Hematopoietic multipotent progenitor cell treated with erythropoietin and hydrocortisone succinate and interleukin-3 and kit ligand, for 6 days (in vitro differentiated cells): ENCODE measurements around the gene ST3GAL2.

ENCODE experiments used
- DNase-seq: peaks from one replicate; pipeline ENCODE4 v3.0.0-alpha.2; 2015

Gene ST3GAL2

GRCh38 chr16:70437017-70437581 is 1.8 kb downstream of the ST3GAL2 start:
- peak; percentile 32 for DNase-seq

DNA sequence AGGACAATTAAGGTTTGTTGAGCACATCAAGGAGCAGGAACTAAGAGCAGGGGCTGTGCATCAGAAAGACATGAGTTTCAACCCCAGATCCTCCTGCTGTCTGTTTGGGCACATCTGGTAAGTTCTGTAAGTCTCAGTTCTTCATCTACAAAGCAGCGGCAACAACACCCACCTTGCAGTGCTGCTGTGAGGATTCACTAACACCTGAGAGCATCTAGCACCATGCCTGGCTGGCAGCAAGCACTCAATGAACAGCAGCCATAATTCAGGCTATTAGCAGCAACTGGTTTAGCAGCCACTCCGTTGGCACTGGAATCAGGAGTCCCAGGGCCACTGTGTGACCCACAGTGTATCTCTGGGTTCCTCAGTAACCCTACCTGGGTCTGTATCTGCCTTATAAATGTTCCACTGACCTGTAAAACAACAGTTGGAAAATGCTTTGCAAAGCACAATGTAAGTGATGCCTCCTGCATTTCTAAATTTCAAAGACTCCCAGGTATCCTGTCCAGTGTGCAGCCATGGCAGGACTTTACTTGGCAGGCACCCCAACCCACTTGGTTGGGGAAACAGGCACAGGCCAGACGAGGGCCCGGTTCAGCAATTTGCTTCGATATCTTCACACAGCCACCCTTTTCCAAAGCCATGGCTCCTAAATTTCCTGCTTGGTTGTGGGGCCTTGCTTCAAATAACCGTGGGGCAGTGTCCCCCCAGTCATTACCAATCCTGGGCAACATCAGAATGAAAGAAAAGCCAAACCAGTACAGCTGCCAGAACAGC is 4.2 kb downstream of the ST3GAL2 start:
- no peak for DNase-seq

DNA sequence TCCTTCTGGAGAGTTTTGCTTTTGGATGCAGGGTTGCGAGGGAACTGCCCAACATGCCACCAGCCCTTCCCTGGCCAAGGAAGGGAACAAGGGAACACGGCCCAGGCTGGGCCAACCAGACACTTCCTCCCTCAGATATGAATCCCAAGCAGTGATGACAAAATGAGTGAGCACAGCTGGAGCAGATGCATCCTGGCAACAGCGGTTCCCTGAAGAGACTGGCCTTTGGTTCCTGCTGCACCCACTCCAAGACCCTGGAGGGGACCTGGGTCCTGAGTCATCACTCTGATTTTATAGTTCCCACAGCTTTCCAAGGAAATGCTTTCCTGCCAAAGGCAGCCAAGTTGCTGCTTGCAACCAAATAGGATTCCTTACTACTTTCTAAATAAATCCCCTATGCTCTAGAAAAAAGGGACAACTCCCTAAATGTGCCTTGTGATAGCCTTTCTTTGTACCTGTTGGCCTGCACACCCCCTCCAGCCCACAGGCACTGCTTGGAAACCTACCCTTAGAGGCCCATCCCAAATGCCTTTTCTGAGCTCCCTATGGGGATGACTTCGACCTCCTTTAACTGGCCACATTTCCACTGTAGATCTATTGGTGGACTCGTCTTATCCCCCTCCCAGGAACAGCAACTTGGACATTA is 5.3 kb downstream of the ST3GAL2 start:
- DNase-seq = peak; percentile 43

GRCh38 chr16:70432723-70433457 is 6.0 kb downstream of the ST3GAL2 start:
- DNase-seq = peak; percentile 75

- peak; percentile 44 for DNase-seq
Measured at GRCh38 chr16:70432356-70432722, 6.6 kb downstream of the ST3GAL2 start.

GRCh38 chr16:70430667-70431536 is 8.0 kb downstream of the ST3GAL2 start:
- peak; percentile 90 for DNase-seq

DNA sequence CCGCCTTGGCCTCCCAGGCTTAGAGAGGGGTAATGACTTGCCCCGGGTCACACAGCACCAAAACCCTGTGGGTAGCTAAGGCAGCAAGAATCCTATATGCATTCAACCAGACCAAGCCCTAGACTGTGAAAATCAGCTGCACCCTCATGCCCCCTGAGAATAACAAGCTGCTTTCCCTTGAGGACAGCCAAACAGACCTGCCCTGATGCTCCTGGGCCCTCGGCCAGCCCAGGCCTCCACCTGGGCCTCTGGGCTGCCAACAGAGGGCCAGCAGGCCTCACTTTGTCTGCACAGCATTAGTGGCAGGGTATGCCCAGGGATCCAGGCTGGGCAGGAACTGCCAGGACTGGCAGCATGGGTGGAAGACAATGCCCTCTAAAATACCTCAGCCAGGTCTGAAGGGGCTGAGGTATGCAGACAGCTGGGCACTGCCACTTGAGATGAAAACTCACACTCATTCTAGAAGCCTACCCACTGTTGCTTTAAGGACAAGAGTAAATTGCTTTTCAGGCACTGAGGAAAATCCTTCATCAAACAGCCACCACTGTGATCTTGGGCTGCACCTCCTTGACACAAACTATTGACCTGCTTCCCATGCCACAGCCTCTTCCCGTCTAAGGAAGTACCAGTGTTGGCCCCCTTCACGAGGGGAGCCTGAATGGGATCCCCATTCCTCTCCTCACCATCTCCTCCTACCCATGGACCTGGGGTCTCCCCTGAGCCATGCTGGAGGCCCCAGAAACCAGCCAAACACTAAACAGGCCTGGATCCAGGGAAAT is 8.8 kb downstream of the ST3GAL2 start:
- peak; percentile 36 for DNase-seq

DNA sequence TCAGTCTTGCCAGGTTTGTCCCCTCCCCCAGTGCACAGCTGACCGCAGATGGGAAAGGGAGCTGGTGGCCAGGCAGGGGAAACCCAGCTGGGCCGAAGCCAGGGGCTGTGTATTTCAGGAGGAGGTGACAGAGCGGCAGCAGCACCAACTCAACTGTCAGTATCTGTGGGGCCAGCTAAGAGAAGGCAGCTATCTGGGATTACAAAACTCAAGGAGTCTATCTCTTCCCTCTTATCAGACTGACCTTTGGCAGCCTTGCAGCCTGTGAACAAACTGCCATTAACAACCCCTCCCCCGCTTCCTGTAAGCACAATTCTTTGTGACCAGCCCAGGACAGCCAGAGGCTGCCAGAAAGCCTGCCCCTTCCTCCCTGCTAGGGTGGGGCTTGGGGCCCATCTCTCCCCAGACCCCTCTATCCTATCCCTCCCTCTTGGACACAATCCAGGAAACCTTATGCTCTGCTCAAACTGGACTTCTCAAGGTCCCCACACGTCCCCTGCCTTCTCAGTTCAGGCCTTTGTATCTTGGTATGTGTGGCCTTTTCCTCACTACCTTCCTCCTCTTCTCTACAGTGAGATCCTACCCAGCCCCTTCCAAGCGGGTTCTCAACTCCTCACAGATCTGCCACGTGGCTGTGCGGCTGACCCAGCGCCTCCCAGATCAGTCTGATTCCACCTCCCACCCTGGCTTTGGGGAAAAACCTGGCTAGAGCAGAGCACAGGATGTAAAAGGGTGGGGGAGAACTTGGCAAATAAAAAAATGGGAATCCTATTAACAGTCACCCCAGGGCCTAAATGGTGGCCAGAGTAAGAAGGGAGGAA is 10.5 kb downstream of the ST3GAL2 start:
- DNase-seq = peak; percentile 100

- DNase-seq = no peak
Measured at GRCh38 chr16:70427786-70428177, 11.1 kb downstream of the ST3GAL2 start.

DNA sequence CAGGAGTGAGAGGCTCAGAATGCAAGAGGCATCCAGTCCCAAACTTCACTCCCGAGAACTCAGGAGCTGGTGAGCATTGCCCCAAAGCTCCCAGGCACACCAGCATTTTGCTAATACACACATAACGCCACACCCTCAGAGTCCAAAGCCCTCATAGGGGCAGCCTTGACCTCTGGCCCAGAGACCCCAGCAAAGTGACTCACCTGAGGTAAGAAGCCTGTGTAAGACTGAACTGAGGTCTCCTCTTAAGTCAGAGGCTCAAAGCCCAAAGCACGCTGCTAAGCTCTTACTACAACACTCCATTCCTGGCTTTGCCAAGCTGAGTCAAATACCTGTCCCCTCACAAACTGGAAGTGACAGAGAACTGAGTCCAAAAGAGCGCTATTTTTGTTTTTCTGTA is 16.4 kb downstream of the ST3GAL2 start:
- DNase-seq = peak; percentile 19

DNA sequence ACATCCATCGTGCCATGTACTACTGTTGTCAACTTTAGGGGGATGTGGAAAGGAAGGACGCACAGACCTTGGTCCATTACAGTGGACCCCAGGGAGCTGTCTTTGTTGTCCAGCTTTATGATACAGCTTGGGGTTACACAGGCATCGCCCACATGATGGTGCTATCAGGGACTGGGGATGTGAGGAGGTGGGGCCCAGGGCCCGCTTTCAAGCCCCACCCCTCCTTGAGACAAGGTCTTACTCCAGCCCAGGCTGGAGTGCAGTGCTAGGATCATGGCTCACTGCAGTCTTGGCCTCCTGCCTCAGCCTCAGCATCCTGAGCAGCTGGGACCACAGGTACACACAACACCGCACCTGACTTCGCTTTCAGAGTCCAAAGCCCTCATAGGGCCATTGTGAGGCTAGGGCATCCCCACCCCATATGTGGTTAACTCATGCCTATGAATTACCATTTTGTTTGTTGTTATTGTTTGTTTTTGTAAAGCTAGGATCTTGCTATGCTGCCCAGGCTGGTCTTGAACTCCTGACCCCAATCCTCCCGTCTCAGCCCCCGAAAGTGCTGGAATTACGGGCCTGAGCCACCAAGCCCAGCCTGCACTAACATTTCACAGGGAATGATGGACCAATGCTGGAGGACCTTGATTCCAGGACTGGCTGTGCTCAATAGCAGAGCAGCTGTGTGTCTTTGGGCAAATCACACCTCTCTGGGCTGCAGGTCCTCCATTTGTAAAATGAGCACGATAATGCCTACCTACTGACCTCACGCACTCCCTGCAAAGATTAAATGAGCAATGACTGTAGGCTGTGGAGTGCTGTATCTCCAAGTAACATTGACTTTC is 17.2 kb downstream of the ST3GAL2 start:
- DNase-seq = peak; percentile 87

DNA sequence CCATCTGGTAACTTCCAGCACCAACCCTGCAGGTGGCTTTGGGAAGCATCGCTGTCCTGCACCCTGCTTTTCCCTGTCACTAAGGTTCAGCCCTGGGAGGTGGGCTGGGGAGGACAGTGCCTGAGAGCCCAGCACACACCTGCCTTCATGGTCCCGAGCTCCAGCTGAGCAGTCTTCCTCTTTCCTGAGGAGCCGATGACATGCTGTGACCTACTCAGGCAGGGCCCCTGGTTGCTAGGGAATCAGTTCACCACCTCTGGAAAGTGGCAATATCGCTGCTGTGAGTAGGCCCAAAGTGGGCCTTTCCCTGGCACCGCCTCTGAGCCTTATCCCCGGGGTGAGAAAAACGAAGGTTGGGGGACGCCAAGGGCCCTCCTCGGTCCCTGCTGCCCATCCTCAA is 17.9 kb downstream of the ST3GAL2 start:
- DNase-seq = no peak

DNA sequence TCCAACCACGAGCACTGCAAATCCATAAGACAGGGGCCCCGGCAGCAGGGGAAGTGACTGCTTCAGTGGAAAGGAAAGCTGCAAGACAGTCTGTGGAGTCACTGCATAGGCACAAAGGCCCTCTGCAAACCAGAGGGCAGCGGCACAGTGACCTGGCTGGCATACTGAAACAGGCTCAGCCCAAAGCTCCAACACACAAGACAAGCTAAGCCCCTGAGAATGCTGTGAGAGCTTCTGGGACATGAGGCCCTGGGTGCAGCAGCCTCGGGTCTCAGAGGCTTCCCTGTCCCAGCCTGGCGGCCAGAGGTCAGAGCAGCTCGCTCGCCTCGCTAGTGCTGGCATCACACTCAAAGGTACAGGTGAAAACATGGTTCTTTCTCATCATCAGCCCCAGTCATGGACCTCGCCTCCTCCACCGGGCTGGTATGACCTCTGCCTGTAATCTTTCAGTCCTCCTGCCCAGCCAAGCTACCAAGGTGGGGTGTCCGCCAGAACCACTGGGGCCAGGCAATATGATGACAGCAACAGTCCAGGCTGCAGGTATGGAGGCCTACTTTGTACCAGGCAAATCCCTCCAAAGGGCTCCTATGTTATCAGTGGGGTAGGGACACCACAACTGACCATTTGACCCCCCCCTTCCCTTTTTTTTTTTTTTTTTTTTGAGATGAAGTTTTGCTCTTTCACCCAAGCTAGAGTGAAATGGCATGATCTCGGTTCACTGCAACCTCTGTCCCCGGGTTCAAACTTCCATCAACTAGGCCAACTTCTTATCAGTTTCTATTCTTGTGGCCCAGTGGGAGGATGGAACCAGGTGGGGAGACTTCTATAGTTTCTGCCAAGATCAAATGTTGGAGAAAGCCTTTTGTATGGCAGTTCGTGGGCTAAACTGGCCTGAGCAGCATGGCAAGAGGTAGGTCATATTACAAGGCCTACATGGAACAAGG is 19.2 kb downstream of the ST3GAL2 start:
- peak; percentile 40 for DNase-seq

DNA sequence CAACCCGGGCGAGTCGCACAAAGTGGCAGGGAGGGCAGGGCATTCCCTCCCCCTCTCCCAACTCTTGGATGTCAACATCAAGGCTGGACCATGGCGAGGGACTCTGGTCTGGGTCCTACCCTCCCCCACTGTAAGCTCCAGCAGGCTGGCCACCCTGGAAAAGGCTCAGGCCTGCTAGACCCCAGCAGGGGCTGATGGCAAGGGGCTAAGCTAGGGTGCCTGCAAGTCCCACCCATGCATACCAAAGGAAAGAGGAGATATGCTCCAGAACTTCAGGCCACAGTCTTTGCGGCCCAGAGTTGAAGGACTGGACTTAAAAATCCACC is 19.9 kb downstream of the ST3GAL2 start:
- no peak for DNase-seq

GRCh38 chr16:70418274-70418992 is 20.5 kb downstream of the ST3GAL2 start:
- no peak for DNase-seq

DNA sequence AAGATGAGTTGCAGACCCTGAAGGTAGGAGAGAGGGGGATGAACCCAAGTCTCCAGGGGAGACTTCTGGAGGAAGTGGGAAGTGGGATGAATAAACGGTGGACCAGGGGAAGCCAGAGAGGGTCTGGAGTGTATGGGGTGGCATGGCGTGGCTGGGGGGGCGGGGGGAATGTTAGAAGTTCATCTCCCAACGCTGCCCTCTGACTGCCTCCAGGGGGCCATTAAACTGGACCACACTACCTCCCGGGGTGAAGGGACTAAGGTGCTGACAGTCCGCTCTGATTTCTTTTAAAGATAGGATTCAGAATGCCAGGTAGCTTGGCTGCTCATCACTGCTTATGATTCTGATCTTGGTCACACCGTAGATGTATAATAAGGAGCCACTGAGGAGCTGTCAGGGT is 21.2 kb downstream of the ST3GAL2 start:
- no peak for DNase-seq

GRCh38 chr16:70416748-70417616 is 21.9 kb downstream of the ST3GAL2 start:
- no peak for DNase-seq
